NB4 (cell line): ENCODE results near the gene SHE.

Experiments used
- POLR2A ChIP-seq: IDR thresholded peaks from 2 replicates; pipeline ENCODE4 v1.6.1; 2011; ENCODE audit warnings: mild to moderate bottlenecking; ENCODE audit not compliant: insufficient read length; ENCODE audit errors: extremely low read depth
- TF ChIP-seq, protein P1 (sequence below): IDR thresholded peaks from one replicate; pipeline ENCODE4 v1.5.1; 2012; ENCODE audit warnings: low read depth, low read length
- TF ChIP-seq, protein P2 (sequence below): IDR thresholded peaks from 2 replicates; pipeline ENCODE4 v1.6.1; 2011; ENCODE audit warnings: low read depth, low read length

DNA sequence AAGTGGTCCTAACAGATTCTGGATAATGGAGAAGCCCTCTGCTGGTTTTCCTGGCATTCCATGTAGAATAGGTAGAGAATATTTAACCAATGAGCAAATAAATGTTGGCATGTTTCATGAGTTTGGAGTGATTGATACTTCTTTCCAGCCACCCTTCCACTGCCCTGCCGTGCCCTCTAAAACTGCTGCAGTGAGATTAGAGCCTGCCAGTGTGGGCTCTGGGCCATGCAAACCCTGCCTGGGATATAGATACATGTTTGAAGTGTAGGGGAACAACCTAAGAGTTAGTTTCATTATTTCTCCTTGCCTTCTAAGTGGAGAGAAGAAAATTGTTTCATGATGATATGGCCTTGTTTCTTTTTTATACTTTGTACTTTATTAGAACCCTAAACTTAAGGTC lies 45.8 kb upstream of the SHE start:
- TF ChIP-seq, protein P1, sequence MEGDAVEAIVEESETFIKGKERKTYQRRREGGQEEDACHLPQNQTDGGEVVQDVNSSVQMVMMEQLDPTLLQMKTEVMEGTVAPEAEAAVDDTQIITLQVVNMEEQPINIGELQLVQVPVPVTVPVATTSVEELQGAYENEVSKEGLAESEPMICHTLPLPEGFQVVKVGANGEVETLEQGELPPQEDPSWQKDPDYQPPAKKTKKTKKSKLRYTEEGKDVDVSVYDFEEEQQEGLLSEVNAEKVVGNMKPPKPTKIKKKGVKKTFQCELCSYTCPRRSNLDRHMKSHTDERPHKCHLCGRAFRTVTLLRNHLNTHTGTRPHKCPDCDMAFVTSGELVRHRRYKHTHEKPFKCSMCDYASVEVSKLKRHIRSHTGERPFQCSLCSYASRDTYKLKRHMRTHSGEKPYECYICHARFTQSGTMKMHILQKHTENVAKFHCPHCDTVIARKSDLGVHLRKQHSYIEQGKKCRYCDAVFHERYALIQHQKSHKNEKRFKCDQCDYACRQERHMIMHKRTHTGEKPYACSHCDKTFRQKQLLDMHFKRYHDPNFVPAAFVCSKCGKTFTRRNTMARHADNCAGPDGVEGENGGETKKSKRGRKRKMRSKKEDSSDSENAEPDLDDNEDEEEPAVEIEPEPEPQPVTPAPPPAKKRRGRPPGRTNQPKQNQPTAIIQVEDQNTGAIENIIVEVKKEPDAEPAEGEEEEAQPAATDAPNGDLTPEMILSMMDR: no peak
- TF ChIP-seq, protein P2, sequence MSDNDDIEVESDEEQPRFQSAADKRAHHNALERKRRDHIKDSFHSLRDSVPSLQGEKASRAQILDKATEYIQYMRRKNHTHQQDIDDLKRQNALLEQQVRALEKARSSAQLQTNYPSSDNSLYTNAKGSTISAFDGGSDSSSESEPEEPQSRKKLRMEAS: no peak
- TF ChIP-seq POLR2A: no peak
